ENCODE measurements around the gene ZNF334.

The ZNF334 gene

GRCh38 chr20:46554828-46555227, 41.5 kb upstream of the ZNF334 start:
- Histone ChIP-seq H3K4me3 (ENCODE audit: low read depth in 1 of 5, low read length in 5 of 5) (no peak overlapping the region), H3K9me3 (ENCODE audit: control insufficient read depth in 5 of 5, low read length in 5 of 5) (no peaks in the 10 kb centered on the region), H3K9ac (ENCODE audit: low read length in 5 of 5) (no peak overlapping the region), H3K27me3 (ENCODE audit: control insufficient read depth in 5 of 5, insufficient read depth in 4 of 5, low read length in 5 of 5) (peaks cover 0 to 14% (median 6%) of the 10 kb centered on the region in 5 donors), H3K27ac (ENCODE audit: low read depth, low read length) (no peak overlapping the region), H3K4me1 (ENCODE audit: control insufficient read depth in 5 of 5, insufficient read depth in 5 of 5, low read length in 5 of 5) (peaks cover 0 to 16% (median 0%) of the 10 kb centered on the region in 5 donors), H3K36me3 (ENCODE audit: control insufficient read depth in 5 of 5, insufficient read depth in 5 of 5, low read length in 5 of 5) (no peaks in the 10 kb centered on the region)

- peaks cover 0 to 16% (median 0%) of the 10 kb centered on the region in 5 donors for H3K4me1 ChIP-seq (ENCODE audit: control insufficient read depth in 5 of 5, insufficient read depth in 5 of 5, low read length in 5 of 5)
- H3K9ac ChIP-seq (ENCODE audit: low read length in 5 of 5): no peak overlapping the region
- no peak overlapping the region for H3K4me3 ChIP-seq (ENCODE audit: low read depth in 1 of 5, low read length in 5 of 5)
- H3K36me3 ChIP-seq (ENCODE audit: control insufficient read depth in 5 of 5, insufficient read depth in 5 of 5, low read length in 5 of 5): no peaks in the 10 kb centered on the region
- H3K9me3 ChIP-seq (ENCODE audit: control insufficient read depth in 5 of 5, low read length in 5 of 5): no peaks in the 10 kb centered on the region
- no peak overlapping the region for H3K27ac ChIP-seq (ENCODE audit: low read depth, low read length)
- peaks cover 0 to 12% (median 6%) of the 10 kb centered on the region in 5 donors for H3K27me3 ChIP-seq (ENCODE audit: control insufficient read depth in 5 of 5, insufficient read depth in 4 of 5, low read length in 5 of 5)
Observed at GRCh38 chr20:46553926-46554325, 40.6 kb upstream of the ZNF334 start.

GRCh38 chr20:46552460-46553420, 39.4 kb upstream of the ZNF334 start:
- Histone ChIP-seq H3K4me3 (ENCODE audit: low read depth in 1 of 5, low read length in 5 of 5) (no peak overlapping the region), H3K9ac (ENCODE audit: low read length in 5 of 5) (no peak overlapping the region), H3K36me3 (ENCODE audit: control insufficient read depth in 5 of 5, insufficient read depth in 5 of 5, low read length in 5 of 5) (no peaks in the 10 kb centered on the region), H3K27ac (ENCODE audit: low read depth, low read length) (no peak overlapping the region), H3K4me1 (ENCODE audit: control insufficient read depth in 5 of 5, insufficient read depth in 5 of 5, low read length in 5 of 5) (peaks cover 0 to 9% (median 0%) of the 10 kb centered on the region in 5 donors), H3K9me3 (ENCODE audit: control insufficient read depth in 5 of 5, low read length in 5 of 5) (no peaks in the 10 kb centered on the region), H3K27me3 (ENCODE audit: control insufficient read depth in 5 of 5, insufficient read depth in 4 of 5, low read length in 5 of 5) (peaks cover 0 to 13% (median 9%) of the 10 kb centered on the region in 5 donors)

- H3K9ac ChIP-seq (ENCODE audit: low read length in 5 of 5): no peak overlapping the region
- H3K27me3 ChIP-seq (ENCODE audit: control insufficient read depth in 5 of 5, insufficient read depth in 4 of 5, low read length in 5 of 5): peaks cover 0 to 20% (median 11%) of the 10 kb centered on the region in 5 donors
- peaks cover 0 to 9% (median 0%) of the 10 kb centered on the region in 5 donors for H3K4me1 ChIP-seq (ENCODE audit: control insufficient read depth in 5 of 5, insufficient read depth in 5 of 5, low read length in 5 of 5)
- H3K9me3 ChIP-seq (ENCODE audit: control insufficient read depth in 5 of 5, low read length in 5 of 5): no peaks in the 10 kb centered on the region
- no peak overlapping the region for H3K4me3 ChIP-seq (ENCODE audit: low read depth in 1 of 5, low read length in 5 of 5)
- no peak overlapping the region for H3K27ac ChIP-seq (ENCODE audit: low read depth, low read length)
- H3K36me3 ChIP-seq (ENCODE audit: control insufficient read depth in 5 of 5, insufficient read depth in 5 of 5, low read length in 5 of 5): no peaks in the 10 kb centered on the region
Observed at GRCh38 chr20:46551522-46552381, 38.4 kb upstream of the ZNF334 start.

GRCh38 chr20:46550461-46550860, 37.1 kb upstream of the ZNF334 start, which contains the start of gene OCSTAMP:
Gene OCSTAMP, minus strand, starts transcription at chr20:46550654. Its CDS starts 94 bp downstream, at chr20:46550560.
- Histone ChIP-seq H3K9ac (ENCODE audit: low read length in 5 of 5) (no peak within 1 kb of the TSS), H3K9me3 (ENCODE audit: control insufficient read depth in 5 of 5, low read length in 5 of 5) (no peaks in the 10 kb centered on the region), H3K4me1 (ENCODE audit: control insufficient read depth in 5 of 5, insufficient read depth in 5 of 5, low read length in 5 of 5) (peaks cover 0 to 9% (median 0%) of the 10 kb centered on the region in 5 donors), H3K36me3 (ENCODE audit: control insufficient read depth in 5 of 5, insufficient read depth in 5 of 5, low read length in 5 of 5) (no peaks in the 10 kb centered on the region), H3K27me3 (ENCODE audit: control insufficient read depth in 5 of 5, insufficient read depth in 4 of 5, low read length in 5 of 5) (peaks cover 0 to 21% (median 17%) of the 10 kb centered on the region in 5 donors), H3K4me3 (ENCODE audit: low read depth in 1 of 5, low read length in 5 of 5) (no peak within 1 kb of the TSS), H3K27ac (ENCODE audit: low read depth, low read length) (no peak within 1 kb of the TSS)

GRCh38 chr20:46549188-46549972, 36.0 kb upstream of the ZNF334 start:
- H3K27me3 ChIP-seq (ENCODE audit: control insufficient read depth in 5 of 5, insufficient read depth in 4 of 5, low read length in 5 of 5): peaks cover 0 to 19% (median 15%) of the 10 kb centered on the region in 5 donors
- no peak overlapping the region for H3K27ac ChIP-seq (ENCODE audit: low read depth, low read length)
- peaks cover 0 to 9% (median 0%) of the 10 kb centered on the region in 5 donors for H3K4me1 ChIP-seq (ENCODE audit: control insufficient read depth in 5 of 5, insufficient read depth in 5 of 5, low read length in 5 of 5)
- no peak overlapping the region for H3K4me3 ChIP-seq (ENCODE audit: low read depth in 1 of 5, low read length in 5 of 5)
- no peaks in the 10 kb centered on the region for H3K36me3 ChIP-seq (ENCODE audit: control insufficient read depth in 5 of 5, insufficient read depth in 5 of 5, low read length in 5 of 5)
- no peak overlapping the region for H3K9ac ChIP-seq (ENCODE audit: low read length in 5 of 5)
- no peaks in the 10 kb centered on the region for H3K9me3 ChIP-seq (ENCODE audit: control insufficient read depth in 5 of 5, low read length in 5 of 5)

- H3K27ac ChIP-seq (ENCODE audit: low read depth, low read length): no peak overlapping the region
- no peak overlapping the region for H3K9ac ChIP-seq (ENCODE audit: low read length in 5 of 5)
- H3K36me3 ChIP-seq (ENCODE audit: control insufficient read depth in 5 of 5, insufficient read depth in 5 of 5, low read length in 5 of 5): no peaks in the 10 kb centered on the region
- H3K4me3 ChIP-seq (ENCODE audit: low read depth in 1 of 5, low read length in 5 of 5): no peak overlapping the region
- H3K27me3 ChIP-seq (ENCODE audit: control insufficient read depth in 5 of 5, insufficient read depth in 4 of 5, low read length in 5 of 5): peaks cover 0 to 19% (median 15%) of the 10 kb centered on the region in 5 donors
- H3K9me3 ChIP-seq (ENCODE audit: control insufficient read depth in 5 of 5, low read length in 5 of 5): no peaks in the 10 kb centered on the region
- H3K4me1 ChIP-seq (ENCODE audit: control insufficient read depth in 5 of 5, insufficient read depth in 5 of 5, low read length in 5 of 5): peaks cover 0 to 9% (median 0%) of the 10 kb centered on the region in 5 donors
Observed at GRCh38 chr20:46548688-46549087, 35.3 kb upstream of the ZNF334 start.

- H3K27ac ChIP-seq (ENCODE audit: low read depth, low read length): no peak overlapping the region
- H3K9ac ChIP-seq (ENCODE audit: low read length in 5 of 5): no peak overlapping the region
- H3K27me3 ChIP-seq (ENCODE audit: control insufficient read depth in 5 of 5, insufficient read depth in 4 of 5, low read length in 5 of 5): peaks cover 0 to 19% (median 15%) of the 10 kb centered on the region in 5 donors
- H3K36me3 ChIP-seq (ENCODE audit: control insufficient read depth in 5 of 5, insufficient read depth in 5 of 5, low read length in 5 of 5): no peaks in the 10 kb centered on the region
- no peak overlapping the region for H3K4me3 ChIP-seq (ENCODE audit: low read depth in 1 of 5, low read length in 5 of 5)
- H3K4me1 ChIP-seq (ENCODE audit: control insufficient read depth in 5 of 5, insufficient read depth in 5 of 5, low read length in 5 of 5): peaks cover 0 to 9% (median 0%) of the 10 kb centered on the region in 5 donors
- no peaks in the 10 kb centered on the region for H3K9me3 ChIP-seq (ENCODE audit: control insufficient read depth in 5 of 5, low read length in 5 of 5)
Observed at GRCh38 chr20:46547995-46548394, 34.6 kb upstream of the ZNF334 start.

GRCh38 chr20:46546936-46547335, 33.6 kb upstream of the ZNF334 start:
- Histone ChIP-seq H3K9ac (ENCODE audit: low read length in 5 of 5) (no peak overlapping the region), H3K9me3 (ENCODE audit: control insufficient read depth in 5 of 5, low read length in 5 of 5) (no peaks in the 10 kb centered on the region), H3K27ac (ENCODE audit: low read depth, low read length) (no peak overlapping the region), H3K36me3 (ENCODE audit: control insufficient read depth in 5 of 5, insufficient read depth in 5 of 5, low read length in 5 of 5) (no peaks in the 10 kb centered on the region), H3K4me1 (ENCODE audit: control insufficient read depth in 5 of 5, insufficient read depth in 5 of 5, low read length in 5 of 5) (peaks cover 0 to 5% (median 0%) of the 10 kb centered on the region in 5 donors), H3K27me3 (ENCODE audit: control insufficient read depth in 5 of 5, insufficient read depth in 4 of 5, low read length in 5 of 5) (peaks cover 0 to 16% (median 14%) of the 10 kb centered on the region in 5 donors), H3K4me3 (ENCODE audit: low read depth in 1 of 5, low read length in 5 of 5) (no peak overlapping the region)

All from subcutaneous abdominal adipose tissue (tissue), 5 donors.